GM19372 (cell line): ENCODE results near the gene C11orf54.

Source experiments
- ATAC-seq: cut with Tn5 transposase; IDR thresholded peaks from one replicate; pipeline ENCODE4 v1.9.1; 2021; ENCODE audit warnings: mild to moderate bottlenecking, low read depth, moderate library complexity; ENCODE audit not compliant: unreplicated experiment

C11orf54 gene

DNA sequence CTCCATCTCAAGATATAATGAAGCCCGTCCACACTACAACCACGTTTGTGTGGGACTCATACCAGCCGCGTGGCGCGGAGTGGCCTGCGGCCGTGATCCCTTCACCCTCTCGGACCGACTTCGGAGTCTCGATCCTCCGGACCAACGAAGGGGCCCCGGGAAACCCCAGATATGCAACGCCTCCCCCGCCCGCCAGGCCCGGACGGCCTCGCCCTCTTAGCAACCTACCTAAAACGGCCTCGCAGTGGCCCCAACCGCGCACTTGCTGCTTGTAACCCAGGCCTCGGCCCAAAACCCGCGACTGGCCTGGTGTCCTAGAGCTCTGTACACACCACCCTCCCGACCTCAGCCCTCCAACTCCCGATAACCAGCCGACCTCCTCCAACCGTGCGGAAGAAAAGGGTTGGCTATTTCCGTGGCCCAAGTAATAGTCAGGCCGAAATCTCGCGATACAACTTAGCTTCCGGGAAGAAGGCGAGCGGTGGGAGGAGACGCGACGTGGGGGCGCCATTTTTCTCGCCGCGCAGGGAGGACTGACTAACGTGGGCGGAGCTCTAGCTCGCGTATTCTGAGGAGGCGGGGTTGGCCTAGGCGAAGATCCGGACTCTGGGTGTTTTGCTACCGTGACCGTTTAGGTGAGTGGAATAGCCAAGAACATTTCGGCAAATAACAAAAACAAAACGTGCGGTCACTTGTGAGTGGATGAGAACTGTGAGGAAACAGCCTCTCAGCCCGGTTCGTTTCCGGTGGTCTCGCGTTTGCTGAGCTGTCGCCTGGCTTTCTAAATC, at the start of gene C11orf54, which contains the start of gene TAF1D:
TSS of gene C11orf54 (plus strand) at position 579 of the 788 bp plus-strand sequence. CDS start 5,722 bp downstream, outside the sequence.
TSS of gene TAF1D (minus strand) at position 402 of the 788 bp plus-strand sequence. CDS start 2,191 bp downstream, outside the sequence.
- peak; percentile 80 for ATAC-seq

DNA sequence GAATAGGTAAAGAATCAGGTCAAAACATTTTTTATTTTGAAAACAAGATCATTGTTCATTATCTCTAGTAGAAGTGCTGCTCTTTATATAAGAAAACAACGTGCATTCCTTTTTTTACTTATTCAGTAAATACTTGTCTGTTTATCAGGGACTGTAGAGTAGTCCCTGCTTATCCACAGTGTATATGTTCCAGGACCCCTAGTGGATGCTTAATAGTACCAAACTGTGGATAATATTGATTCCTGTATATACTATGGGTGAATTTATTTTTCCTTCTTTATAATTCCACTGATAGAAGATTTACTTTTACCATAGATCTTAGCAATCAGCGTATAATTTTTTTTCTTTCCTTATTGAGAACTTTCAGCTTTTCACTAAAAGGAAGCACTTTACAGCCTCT, 47.4 kb upstream of the C11orf54 start:
- no peak for ATAC-seq

DNA sequence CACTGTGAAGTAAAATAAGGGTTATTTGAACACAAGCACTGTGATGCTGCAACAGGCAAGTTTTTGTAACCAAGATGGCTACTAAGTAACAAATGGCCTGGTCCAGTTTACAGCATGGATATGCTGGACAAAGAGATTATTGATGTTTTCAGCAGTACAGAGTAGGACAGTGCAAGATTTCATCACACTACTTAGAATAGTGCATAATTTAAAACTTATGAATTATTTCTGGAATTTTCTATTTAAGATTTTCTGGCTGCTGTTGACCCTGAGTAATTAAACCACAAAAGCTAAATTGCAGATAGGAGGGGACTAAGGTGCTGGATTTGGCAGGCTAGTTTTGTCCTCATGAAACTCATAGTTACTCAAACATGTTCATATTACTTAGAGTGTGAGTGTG, 46.9 kb upstream of the C11orf54 start:
- ATAC-seq = no peak

DNA sequence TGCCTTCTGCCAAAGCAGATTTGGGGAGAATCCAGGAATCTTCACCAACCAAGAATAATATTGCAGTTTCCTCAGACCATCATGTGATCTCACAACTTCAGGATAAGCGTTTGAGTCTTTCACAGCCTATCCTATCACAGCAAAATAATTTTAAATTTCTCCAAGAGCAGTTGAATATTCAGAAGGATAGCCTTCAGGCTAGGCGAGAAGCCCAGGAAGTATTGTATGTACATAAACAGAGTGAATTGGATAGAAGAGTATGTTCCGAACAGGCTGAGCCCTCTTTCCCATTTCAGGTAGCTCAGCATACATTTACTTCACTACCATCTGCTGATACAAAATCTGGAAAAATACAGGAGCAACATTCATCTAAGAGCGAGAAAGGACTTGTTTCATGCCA, 43.9 kb upstream of the C11orf54 start:
- no peak for ATAC-seq

DNA sequence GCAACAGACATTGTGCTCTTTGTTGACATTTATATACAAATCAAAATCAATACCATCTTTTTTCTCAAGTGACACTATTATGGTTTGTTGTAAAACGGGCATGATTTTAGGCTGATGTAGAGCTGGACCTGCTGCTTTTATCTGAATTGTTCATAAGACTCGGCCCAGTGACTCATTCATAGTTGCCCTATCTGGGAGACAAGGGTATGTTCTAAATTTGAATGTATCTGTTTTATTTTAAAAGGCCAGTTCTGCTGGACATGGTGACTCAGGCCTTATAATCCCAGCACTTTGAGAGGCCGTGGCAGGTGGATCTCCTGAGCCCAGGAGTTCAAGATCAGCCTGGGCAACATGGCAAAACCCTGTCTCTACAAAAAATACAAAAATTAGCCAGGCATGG, 40.6 kb upstream of the C11orf54 start:
- no peak for ATAC-seq

DNA sequence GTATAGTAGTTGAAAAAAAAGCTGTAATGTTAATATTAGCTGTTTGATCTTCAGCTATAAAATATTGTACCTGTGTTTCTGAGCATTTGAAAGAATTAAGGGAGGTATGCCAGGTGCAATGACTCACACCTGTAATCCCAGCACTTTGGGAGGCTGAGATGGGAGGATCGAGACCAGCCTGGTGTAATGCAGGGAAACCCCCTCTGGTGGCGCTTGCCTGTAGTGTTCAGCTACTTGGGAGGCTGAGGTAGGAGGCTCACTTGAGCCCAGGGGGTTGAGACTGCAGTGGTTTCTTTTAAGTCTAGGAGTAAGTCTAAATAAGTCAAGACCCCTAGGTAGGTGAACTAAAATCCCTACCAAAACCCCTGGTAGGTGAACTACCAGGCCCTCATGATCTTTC, 37.2 kb upstream of the C11orf54 start:
- no peak for ATAC-seq

DNA sequence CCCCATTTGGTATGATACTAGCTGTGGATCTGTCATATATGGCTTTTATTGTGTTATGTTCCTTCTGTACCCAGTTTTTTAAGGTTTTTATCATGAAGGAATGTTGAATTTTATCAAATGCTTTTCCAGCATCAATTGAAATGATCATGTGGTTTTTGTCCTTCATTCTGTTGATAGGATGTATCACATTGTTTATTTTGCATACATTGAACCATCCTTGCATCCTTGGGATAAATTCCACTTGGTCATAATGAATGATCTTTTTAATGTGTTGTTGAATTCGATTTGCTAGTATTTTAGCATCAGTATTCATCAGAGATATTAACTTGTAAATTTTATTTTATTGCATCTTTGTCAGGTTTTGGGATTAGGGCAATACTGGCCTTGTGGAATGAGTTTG, 31.2 kb upstream of the C11orf54 start:
- ATAC-seq = no peak

DNA sequence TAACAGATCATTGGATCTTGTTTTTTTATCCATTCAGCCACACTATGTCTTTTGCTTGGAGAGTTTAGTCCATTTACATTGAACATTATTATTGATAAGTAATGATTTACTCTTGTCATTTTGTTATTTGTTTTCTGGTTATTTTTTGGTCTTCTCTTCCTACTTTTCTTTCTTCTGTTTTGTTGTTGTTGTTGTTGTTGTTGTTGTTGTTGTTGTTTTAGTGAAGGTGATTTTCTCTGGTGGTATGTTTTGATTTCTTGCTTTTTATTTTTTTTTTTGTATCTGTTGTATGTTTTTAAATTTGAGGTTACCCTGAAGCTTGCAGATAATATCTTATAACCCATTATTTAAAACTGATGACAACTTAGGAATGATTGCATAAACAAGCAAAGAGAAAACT, 28.8 kb upstream of the C11orf54 start:
- ATAC-seq = no peak

DNA sequence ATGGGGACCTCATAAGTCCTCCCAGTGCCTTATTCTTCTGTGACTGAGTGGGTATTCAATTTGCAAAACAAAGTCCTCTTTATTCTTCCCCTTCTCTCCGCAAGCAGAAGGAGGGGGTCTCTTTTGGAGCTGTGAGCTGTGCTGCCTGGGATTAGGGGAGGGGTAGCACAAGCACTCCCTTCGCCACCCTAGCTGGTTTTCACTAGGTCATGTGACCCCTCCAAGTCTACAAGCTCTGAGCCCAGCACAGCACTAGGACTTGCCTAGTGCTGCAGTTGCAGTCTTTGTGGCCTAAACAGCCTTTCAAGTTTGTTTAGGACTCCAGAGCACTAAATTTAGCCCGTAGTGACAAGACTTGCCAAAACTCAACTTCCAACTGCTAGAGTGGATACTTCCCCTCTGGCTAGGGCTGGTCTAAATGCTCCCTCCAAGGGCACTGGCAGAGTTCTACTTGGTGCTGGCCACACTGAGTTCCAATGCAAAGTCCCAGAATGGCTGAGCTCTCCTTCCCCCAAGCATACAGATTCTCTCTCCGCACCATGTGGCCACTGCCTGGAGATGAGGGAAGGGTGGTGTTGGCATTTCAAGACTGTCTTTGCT, 25.6 kb upstream of the C11orf54 start:
- no peak for ATAC-seq

DNA sequence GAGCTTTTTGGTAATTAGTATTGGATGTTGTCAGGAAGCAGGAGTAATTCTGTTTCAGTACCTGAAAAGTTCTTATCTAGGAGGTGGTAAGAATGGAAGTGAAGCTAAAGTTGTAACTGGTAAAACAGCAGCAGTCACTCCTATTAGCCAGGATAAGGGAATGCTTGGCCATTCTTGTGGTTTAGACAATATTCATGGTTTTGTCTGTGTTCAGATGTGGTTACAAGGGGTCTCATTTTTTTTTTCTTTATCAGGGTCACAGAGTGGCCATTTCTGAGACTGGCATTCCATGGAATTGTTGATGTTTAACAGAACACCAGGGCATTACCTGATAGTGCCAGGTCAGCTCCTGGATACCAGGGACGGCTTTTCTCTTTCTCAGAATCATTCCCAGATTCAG, 24.0 kb upstream of the C11orf54 start:
- ATAC-seq = no peak

DNA sequence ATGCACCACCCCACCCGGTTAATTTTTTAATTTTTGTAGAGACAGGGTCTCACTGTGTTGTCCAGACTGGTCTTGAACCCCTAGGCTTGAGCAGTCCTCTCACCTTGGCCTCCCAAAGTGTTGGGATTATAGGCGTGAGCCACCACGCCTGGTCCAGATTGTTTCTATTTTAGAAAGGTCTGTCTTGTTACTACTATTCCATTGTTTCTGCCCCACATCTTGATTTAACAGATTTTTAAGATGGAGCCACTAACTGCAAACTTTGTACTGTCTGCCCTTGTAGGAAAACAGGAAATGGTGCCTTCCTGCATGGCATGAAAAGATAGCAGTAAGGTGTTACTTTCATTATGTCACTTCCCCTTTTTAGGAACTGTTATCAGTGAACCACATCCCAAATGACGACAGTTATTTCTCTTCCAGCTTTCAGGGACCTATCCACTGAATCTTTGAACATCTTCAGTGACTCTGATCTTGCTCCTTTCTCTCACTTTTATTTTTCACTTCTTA, 23.4 kb upstream of the C11orf54 start:
- ATAC-seq = peak; percentile 90

DNA sequence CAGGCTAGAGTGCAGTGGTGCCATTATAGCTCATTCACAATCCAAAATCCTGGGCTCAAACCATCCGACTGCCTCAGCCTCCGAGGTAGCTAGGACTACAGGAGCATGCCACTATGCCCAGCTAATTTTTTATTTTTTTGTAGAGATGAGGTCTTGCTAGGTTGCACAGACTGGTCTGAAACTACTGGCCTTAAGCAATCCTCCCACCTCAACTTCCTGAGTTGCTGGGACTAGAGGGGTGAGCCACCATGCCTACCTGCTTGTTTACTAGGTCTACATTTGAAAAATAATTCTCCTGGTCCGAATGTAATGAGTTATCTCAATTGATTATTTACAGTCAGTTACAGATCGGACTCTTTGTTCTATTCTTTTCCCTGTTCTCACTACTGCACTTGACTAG, 22.2 kb upstream of the C11orf54 start:
- no peak for ATAC-seq

DNA sequence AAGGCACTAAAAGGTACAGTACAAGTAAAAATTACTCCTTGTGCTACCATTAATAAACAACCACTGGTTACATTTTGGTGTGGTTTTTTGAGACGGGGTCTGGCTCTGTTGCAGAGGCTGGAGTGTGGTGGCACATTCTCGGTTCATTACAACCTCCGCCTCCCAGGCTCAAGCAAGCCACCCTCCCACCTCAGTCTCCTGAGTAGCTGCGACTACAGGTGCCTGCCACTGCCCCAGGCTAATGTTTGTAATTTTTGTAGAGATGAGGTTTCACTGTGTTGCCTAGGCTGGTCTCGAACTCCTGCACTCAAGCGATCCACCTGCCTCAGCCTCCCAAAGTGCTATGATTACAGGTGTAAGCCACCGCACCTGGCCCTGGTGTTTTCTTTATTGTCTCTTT, 20.9 kb upstream of the C11orf54 start:
- ATAC-seq = no peak

DNA sequence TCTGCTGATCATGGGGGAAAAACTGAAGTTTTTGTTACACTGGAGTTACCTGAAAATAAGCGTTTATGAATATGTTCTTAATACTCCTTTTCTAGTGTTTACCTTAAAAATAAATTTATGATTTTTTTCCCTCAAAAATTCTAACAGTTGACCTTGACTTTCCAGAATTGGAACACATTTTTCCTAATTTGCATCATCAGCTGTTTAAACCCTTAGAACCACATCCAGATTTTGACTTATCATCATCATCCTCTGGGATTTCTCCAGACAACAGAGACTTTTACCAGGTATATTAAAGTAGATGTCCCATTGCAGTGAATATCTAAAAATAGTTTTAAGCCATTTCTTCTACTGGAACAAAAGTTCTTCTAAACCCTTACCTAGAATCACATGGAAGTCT, 17.4 kb upstream of the C11orf54 start:
- no peak for ATAC-seq

DNA sequence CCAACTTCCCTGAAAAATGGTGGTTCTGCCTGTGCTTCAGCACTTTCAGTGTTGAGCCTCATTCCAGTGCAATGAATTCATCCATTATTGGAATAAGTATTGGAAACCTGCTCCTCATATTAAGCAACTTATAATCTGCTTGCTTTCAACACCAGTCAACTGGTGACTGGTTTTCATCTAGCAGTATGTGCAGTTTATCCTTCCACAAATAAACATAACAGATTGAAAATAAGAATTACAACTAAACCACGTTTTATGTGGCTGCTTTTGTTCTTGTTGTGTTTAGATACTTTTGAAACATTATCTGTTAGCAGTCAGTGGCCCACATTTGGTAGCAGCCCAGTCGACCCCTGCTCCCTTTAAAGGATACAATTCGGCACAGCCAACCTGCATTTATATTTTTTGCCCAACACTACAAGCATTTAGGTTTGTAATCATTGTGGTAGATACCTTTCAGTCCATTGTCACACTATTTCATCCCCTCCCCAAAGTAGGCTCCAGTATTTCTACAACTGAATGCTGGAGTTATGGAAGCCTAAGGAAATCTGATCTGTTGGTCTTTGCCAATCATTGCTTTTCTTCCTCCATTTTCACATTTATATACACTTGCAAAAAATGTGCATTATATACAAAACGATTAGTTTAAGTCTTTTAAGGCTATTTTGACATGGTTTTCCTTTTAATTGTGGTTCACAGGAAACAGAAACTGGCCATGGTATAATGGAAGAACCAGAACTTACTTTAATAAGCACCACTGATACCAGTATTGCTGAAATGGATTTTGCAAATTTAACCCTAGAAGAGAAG, 13.3 kb upstream of the C11orf54 start:
- no peak for ATAC-seq

DNA sequence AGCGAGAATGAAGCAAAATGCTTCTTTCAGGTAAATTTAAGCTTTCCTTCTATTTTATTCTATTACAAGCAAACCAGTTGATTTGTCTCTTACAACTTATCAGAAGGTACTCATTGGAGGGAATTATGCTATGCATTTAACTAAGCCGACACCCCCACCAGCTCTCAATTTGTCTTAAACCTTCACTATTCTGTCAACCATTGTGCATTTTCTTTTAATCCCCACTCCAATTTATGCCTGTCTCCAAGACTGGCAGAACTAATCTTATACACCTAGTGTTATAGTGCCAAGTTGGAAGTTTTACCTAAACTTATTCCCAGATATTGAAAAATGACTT, 12.7 kb upstream of the C11orf54 start:
- no peak for ATAC-seq

DNA sequence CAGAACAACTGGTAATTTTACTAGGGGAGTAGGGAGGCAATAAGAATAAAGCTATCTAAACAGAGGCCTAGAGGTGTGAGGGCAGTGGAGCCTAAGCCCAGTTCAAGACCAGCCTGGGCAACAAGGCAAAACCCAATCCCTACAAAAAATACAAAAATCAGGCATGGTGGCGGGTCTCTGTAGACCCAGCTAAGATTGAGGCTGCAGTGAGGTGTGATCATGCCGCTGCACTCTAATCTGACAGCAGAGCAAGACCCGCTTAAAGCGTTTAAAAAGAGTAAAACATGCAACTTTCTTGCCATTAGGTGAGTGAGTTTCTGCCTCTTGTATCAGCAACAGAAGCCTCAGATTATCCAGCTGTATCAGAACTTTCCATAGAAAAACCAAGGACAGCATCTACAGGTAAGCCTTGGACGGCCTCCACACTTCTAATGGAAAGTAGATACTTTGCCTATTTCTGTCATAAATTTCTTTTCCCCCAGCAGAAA, 12.3 kb upstream of the C11orf54 start:
- ATAC-seq = no peak

DNA sequence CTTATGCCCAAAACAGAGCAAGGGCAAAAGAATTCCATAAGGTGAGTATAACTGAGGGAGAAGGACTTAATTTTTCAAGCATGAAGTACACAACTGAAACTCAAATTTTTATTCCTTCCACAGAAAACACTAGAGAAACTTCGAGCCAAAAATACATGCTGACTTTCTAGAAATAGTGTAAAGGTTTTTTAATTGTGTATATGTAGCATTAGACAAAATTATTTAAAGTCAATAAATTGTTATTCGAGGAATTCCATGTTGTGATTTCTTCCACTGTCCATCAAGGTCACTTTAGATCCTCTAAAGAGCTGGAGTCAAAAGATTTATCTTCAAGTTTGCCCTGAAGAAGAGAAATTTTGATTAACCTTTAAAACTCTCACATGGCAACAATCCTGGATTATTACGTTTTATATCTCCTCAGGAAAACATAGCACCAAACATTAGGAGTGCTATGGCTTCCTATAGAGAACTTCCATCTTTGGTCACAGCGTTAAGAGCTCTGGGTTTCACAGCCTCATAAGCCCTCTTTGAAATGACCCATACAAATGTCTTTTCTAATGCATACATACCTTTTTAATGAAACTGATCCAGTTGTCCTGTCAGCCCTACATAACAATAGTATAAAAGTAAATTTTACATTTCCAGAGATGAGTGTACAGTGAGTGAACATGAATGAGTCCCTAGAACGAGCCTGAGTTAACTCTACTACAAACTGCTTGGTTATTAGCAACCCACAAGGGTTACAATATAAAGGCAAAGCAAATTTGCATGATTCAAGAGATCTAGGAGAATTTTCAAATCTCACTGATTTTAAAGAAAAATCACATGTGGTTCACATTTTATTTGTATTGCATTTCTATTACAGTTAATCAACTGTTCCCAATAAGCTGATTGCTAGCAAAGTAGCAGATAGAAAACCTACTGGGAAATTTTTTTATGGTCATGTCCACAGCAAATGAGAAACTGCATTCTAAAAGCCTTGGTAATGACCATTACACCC, 11.1 kb upstream of the C11orf54 start:
- ATAC-seq = no peak

DNA sequence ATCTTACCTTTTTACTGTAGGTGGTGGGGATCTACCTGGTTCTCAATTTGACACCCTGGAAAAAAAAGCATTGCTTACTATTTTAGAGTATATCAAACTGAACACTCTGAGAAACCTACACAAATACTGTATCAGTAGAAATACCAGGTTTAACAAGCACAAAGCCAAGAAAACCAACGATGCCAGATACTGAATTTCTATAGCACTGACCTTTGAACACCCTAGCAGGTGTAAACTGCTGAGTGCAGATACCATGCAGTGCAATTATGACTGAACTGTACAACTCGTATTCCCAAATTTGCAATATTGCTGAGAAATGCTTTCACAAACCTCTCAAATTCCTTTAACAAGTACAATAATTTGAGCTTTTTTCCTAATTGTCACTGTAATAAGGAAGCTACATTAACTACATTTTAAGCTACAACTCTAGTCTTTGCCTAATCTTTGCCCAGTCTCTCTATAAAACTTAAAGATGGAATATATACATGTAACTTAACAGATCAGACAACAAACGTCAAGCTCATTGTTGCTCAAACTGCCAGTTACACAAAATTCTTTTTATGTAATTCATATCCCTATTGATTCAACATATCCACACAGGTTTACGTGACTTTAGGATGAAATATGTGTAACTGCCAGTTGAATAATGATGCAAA, 9.1 kb upstream of the C11orf54 start:
- no peak for ATAC-seq
